Activated CD8-positive, alpha-beta memory T cell treated with anti-CD3 and anti-CD28 coated beads, Interleukin-2, amount 50 U/mL, for 1 hour (primary cell): Measurements from ENCODE around the gene SATB1.

Experiments
- DNase-seq: peaks from one replicate; pipeline ENCODE4 v3.0.0-alpha.2; 2020; ENCODE audit errors: extremely low read depth

SATB1 gene

GRCh38 chr3:18401300-18401961 is 23.7 kb downstream of the SATB1 start:
- no peak for DNase-seq

GRCh38 chr3:18398448-18398847 is 26.7 kb downstream of the SATB1 start:
- DNase-seq, result no peak

- DNase-seq, result no peak
These were observed 28.7 kb downstream of the SATB1 start for GRCh38 chr3:18396428-18396827.

- no peak for DNase-seq
These were observed 30.6 kb downstream of the SATB1 start for GRCh38 chr3:18394384-18394995.

- no peak for DNase-seq
These were observed 31.2 kb downstream of the SATB1 start for GRCh38 chr3:18393906-18394305.

- DNase-seq, result no peak
These were observed 35.0 kb downstream of the SATB1 start for GRCh38 chr3:18390024-18390660.

GRCh38 chr3:18389108-18389733 is 35.9 kb downstream of the SATB1 start:
- DNase-seq, result no peak

GRCh38 chr3:18386274-18386890 is 38.8 kb downstream of the SATB1 start:
- no peak for DNase-seq

- DNase-seq, result no peak
These were observed 39.4 kb downstream of the SATB1 start for GRCh38 chr3:18385706-18386105.

- DNase-seq, result no peak
These were observed 42.3 kb downstream of the SATB1 start for GRCh38 chr3:18382760-18383369.

GRCh38 chr3:18379647-18380046 is 45.5 kb downstream of the SATB1 start:
- DNase-seq, result no peak

- no peak for DNase-seq
These were observed 46.9 kb downstream of the SATB1 start for GRCh38 chr3:18378218-18378617.

- no peak for DNase-seq
These were observed 48.5 kb downstream of the SATB1 start for GRCh38 chr3:18376682-18377081.

- no peak for DNase-seq
These were observed 52.2 kb downstream of the SATB1 start for GRCh38 chr3:18372786-18373405.

GRCh38 chr3:18370672-18371071 is 54.5 kb downstream of the SATB1 start:
- DNase-seq, result no peak

GRCh38 chr3:18369551-18370185 is 55.5 kb downstream of the SATB1 start:
- no peak for DNase-seq

- no peak for DNase-seq
These were observed 58.9 kb downstream of the SATB1 start for GRCh38 chr3:18366258-18366657.

- no peak for DNase-seq
These were observed 61.8 kb downstream of the SATB1 start for GRCh38 chr3:18363338-18363737.

- no peak for DNase-seq
These were observed 67.4 kb downstream of the SATB1 start for GRCh38 chr3:18357747-18358146.

GRCh38 chr3:18355832-18356231 is 69.3 kb downstream of the SATB1 start:
- DNase-seq, result no peak

GRCh38 chr3:18354701-18355100 is 70.4 kb downstream of the SATB1 start:
- no peak for DNase-seq
